GM18858 (cell line): ENCODE data around the gene RDX.

Experiments
- ATAC-seq: cut with Tn5 transposase; IDR thresholded peaks from one replicate; pipeline ENCODE4 v1.9.1; 2021; ENCODE audit not compliant: unreplicated experiment

Gene RDX

DNA sequence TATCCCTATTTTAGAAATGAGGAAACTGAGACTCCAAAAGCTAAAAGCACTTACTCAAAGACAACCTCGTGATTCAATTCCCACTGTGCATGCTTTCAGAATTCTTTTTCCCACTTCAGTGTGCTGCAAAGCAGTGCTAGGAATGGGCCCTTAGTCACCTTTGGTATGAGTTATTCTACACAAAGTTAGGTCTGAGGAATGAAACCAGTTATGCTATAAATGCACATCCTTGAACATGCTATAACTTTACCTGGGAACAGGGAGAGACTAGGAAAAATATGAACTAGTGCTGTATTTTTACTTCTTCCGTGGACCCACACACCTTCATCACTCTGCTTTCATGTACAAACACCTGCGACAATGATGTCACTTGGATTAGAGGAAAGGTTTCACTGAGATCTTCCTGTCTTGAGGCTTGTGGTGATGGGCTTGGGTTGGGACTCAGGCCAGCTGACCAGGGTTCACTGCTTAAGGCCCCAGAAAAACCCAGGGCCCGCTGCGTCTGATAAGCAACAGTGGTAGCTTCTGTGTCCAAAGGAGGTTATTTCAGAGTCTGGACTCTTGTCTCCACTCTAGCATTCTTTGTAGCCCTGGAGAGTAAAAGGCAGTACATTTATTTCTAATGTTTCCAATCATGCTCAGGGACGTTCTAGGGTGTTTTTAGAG is 121.6 kb downstream of the RDX start:
- ATAC-seq, result no peak

DNA sequence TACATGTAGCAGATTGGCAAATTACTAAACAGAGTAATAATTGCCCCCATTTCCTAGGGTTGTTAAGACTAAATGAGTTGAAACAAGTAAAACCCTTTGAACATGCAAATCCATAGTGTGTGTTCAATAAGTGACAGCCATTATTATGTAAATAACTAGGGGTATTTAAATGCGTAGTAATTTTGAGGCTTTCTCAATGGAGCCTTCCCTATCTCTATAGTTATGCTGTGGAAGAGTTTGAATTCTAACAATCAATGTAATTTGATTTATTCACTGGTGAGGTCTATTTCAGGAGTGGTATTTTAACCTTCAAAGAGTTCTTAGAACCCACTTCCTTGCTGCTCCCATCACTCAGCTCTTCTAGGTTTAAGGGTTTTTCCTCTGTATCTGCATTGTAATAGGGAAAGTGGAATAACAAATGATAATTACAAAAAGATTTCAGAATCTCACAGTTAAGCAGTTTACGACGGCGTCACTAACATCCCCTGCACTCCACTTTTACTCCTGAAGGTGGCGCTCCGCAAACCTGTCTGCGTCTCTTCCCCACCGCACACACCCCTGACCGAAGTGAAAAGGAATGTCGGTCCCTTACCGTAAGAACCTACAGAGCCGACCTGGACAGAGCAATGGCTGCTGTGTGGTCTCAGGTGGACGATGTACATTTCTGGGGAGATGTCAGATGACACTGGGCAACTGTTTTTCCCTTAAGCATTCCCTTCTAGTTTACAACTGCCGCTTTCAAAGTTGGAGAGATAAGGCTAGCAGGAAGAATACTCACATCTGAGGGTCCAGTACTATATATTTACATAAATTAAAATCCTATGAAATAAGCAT is 122.4 kb downstream of the RDX start:
- peak; percentile 49 for ATAC-seq

DNA sequence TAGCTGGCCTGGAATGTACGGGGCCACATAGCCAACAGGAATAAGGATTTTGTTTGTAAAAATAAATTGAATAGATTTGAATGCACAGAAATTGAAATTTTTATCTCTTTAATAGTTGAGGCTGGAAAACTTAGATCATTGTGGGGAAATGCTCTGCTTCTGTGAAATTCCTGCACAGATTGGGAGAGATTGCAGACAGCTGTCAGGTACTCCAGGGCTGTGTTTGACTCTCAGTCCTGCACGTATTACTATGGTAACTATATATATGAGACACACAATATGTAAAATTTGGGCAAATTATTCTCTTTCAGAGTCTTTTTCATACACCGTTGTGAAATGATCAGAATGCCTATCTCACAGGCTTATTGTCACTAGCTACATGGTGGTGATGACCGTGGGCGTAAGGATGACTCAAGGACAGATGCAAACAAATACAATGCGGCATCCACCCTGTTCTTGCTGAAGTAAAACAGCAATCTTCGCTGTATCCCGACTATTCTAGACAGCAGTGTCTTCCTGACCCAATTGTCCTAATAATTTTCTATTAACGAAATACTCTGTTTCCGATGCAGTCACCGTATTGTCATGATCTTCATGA is 123.8 kb downstream of the RDX start:
- no peak for ATAC-seq

GRCh38 chr11:110169738-110170137 is 126.7 kb downstream of the RDX start:
- no peak for ATAC-seq

GRCh38 chr11:110168033-110168803 is 128.2 kb downstream of the RDX start:
- no peak for ATAC-seq

GRCh38 chr11:110165039-110165925 is 131.1 kb downstream of the RDX start:
- ATAC-seq, result no peak

- no peak for ATAC-seq
Observed at GRCh38 chr11:110162216-110162615, 134.2 kb downstream of the RDX start.

DNA sequence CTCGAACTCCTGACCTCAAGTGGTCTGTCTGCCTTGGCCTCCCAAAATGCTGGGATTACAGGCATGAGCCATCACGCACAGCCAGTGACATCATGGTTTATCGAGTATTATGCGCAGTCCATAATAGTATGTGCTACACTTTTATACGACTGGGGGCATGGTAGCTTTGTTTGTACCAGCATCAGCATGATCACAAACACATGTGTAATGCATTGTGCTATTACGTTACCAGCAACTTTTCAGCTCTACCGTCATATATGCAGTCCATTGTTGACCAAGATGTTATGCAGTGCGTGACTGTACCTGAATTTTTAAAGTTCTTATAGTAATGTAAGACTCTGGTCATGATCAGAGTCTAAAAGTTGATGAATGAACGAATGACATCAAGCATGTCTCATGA is 135.4 kb downstream of the RDX start:
- no peak for ATAC-seq

DNA sequence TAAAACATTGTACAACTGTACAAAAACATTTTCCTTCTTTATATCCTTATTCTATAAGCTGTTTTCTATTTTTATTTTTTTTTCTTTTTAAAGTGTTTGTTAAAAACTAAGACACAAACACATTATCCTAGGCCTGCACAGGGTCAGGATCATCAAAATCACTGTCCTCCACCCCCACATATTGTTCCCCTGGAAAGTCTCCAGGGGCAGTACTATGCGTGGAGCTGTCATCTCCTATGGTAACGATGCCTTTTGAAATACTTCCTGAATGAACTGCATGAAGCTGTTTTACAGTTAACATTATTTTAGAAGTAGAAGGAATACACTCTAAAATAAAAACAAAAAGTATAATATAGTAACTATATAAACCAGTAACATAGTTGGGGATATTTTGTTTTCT is 136.0 kb downstream of the RDX start:
- ATAC-seq, result no peak

DNA sequence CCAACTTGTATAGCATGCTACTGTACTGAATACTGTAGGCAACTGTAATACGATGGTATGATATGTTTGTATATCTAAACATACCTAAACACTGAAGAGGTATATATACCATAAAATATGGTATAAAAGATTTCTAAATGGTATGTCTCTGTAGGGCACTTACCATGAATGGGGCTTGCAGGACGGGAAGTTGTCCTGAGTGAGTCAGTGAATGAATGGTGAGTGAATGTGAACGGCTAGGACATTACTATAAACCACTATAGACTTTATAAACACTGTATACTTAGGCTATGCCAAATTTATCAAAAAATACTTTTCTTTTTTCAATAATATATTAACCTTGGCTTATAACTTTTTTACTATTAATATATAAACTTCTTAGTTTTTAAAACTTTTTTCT is 136.4 kb downstream of the RDX start:
- ATAC-seq, result no peak

- ATAC-seq, result no peak
Observed at GRCh38 chr11:110159476-110159875, 136.9 kb downstream of the RDX start.

GRCh38 chr11:110158317-110159200 is 137.9 kb downstream of the RDX start:
- no peak for ATAC-seq

GRCh38 chr11:110156503-110156902 is 139.9 kb downstream of the RDX start:
- no peak for ATAC-seq

DNA sequence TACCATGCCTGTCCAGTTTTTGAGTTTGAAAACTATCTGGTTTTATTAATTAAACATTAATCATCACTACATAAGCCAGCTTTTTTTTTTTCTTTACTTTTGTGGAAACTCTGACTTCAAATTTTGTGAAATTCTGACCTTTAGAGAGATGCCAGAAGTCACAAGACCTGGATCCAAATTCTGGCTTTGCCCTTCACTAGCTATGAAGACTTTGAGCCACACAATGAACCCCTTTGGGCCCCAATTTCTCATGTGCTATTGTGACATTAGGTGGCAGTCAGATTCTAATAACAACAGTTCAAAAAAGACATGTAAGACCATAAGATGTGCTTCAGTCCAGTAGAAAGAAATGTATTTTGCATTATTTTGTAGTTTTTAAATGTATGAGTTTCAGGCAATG is 142.9 kb downstream of the RDX start:
- no peak for ATAC-seq

- no peak for ATAC-seq
Observed at GRCh38 chr11:110152199-110152598, 144.2 kb downstream of the RDX start.

DNA sequence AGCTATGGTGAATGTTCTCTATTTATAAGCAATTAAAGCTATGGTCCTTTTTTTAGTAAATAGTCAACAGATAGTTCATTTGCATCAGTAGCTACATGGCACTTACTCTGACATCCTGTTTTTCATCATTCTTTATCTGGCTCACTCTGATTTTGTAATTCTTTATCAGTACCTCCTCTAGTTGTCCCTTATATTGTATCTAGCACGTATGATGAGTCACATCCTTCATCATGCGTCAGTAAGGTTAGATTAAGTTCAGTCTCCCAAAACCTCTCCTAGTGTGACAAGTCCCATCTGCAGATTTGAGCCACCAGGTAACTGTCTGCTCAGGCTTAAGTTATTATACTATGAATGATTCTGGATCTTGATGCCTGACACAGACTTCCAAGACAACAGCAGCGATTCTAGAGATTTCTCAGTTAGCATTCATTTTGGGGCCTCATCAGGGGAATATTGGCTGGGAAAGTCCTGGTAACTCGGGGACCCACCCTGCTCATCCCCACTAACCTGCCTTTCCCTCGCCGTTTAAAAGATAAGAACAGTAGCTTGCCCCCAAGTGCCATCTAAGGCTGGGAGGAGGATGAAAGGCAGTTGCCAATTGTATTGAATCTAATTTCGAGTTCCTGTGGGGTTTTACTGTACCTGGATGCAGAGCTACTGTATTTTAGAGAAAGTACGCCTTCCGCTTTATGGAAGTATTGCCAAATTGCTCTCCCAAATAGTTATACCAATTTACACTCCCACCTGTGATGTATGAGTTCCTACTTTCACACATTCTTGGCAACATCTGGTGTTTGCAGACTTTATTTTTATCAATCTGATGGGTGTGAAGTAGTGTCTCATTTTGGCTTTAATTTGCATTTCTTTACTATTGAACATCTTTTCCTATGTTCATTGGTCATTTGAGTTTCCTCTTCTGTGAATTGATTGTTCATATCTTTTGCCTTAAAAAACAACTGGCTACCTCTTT is 147.4 kb downstream of the RDX start:
- no peak for ATAC-seq

DNA sequence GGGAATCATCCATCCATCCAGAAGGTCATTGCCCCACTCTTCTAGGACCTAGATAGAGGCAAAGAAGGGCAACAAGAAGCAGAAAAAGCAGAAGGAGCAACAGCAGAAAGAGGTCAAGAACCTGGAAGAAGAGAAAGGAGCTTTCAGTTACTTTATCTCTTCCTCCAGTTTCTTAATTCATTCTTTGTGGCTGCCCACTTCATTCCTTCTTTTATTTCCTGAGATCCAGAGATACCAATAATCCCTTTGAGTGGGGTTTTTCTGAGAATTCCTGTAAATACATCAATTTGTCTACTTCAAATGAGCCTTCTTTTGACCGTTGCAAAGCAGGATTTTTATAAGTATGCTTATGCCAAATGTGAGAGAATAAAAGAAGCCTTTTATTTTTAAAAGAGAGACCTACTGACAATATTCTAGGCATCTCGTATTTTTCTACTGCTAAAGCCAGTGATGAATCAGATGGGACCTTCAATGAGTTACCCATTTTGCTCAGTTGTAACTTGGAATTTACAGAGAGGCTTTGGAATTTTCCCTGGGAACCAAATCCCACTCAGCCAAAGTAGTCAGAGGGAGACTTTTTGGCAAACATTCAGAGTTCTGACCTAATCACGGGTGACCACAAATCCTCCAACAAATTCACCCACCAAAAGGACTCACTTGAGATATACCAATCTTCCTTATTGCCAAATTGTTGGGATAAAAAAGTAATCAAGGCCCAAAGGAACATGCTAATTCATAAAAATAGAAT is 148.3 kb downstream of the RDX start:
- ATAC-seq, result no peak

DNA sequence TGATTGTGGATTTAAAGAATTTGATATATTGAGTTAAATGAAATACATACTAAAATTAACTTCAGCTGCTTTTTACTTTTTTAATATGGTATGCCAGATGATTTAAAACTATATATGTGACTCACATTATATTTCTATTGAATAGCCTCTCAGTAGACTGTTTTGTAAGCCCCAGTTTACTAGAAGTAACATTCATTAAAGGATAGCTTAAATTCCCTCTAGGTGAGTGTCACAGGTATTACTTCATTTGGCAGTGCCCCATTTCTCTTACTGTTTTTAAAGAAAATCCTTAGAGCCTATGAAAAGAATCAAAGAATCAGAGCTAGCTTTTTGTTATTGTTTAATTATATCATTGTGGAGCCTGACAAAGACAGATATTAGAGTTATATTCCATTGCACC is 154.6 kb downstream of the RDX start:
- no peak for ATAC-seq
